ENCODE data around the gene SPG21. TPM values are rescaled to one million over a fixed set of nuclear protein-coding genes. Genes with fewer than 3 reads are reported as not detected.

SPG21 gene
- total RNA-seq = 71.8 and 73.5 TPM in 2 replicates
- long read RNA-seq, transcript SPG21-201 (9 exons, 1,822 nt) = major isoform, 43 of 59 reads
- long read RNA-seq, partial matches to known transcripts = 3 of 59 reads
- long read RNA-seq, other reads (novel, unspliced or antisense) = 8 of 59 reads

- H3K36me3 Mint-ChIP-seq (ENCODE audit: low read depth) = no peaks in the 10 kb centered on the region
Measured at GRCh38 chr15:64989416-64990167, at the start of gene SPG21. Gene SPG21 (minus strand): TSS chr15:64989914. CDS start chr15:64983569, 6,345 bp downstream.

GRCh38 chr15:65038836-65039235 lies 49.1 kb upstream of the SPG21 start:
- TF ChIP-seq CTCF (conservative IDR thresholded peaks at IDR 0.05) = no peak
- DNase-seq (ENCODE audit: low read depth, low spot score) = no peak
- Mint-ChIP-seq H3K4me3 (no peak overlapping the region), H3K36me3 (ENCODE audit: low read depth) (no peaks in the 10 kb centered on the region), H3K9me3 (no peaks in the 10 kb centered on the region), H3K4me1 (peaks cover 4% of the 10 kb centered on the region), H3K27ac (ENCODE audit: unreplicated experiment) (no peak overlapping the region), H3K27me3 (ENCODE audit: low read depth) (no peaks in the 10 kb centered on the region)

More at GRCh38 chr15:64989416-64990167, at the start of gene SPG21:
- no peaks in the 10 kb centered on the region for H3K27me3 Mint-ChIP-seq (ENCODE audit: low read depth)
- peaks cover 40% of the 10 kb centered on the region for H3K4me1 Mint-ChIP-seq
- peak; percentile 89 for DNase-seq (ENCODE audit: low read depth, low spot score)
- H3K4me3 Mint-ChIP-seq = peak within 1 kb of the TSS; percentile 97
- H3K27ac Mint-ChIP-seq (ENCODE audit: unreplicated experiment) = peak within 1 kb of the TSS; percentile 97
- no peaks in the 10 kb centered on the region for H3K9me3 Mint-ChIP-seq
- no peak for TF ChIP-seq CTCF (conservative IDR thresholded peaks at IDR 0.05)

GRCh38 chr15:65038428-65038827 lies 48.7 kb upstream of the SPG21 start:
- no peak for TF ChIP-seq CTCF (conservative IDR thresholded peaks at IDR 0.05)
- no peak overlapping the region for H3K4me3 Mint-ChIP-seq

GRCh38 chr15:65037309-65037708 lies 47.6 kb upstream of the SPG21 start:
- H3K27me3 Mint-ChIP-seq (ENCODE audit: low read depth) = no peaks in the 10 kb centered on the region

More at GRCh38 chr15:65038428-65038827, 48.7 kb upstream of the SPG21 start:
- Mint-ChIP-seq H3K36me3 (ENCODE audit: low read depth) (no peaks in the 10 kb centered on the region), H3K4me1 (peaks cover 8% of the 10 kb centered on the region), H3K27ac (ENCODE audit: unreplicated experiment) (no peak overlapping the region), H3K27me3 (ENCODE audit: low read depth) (no peaks in the 10 kb centered on the region), H3K9me3 (no peaks in the 10 kb centered on the region)
- no peak for DNase-seq (ENCODE audit: low read depth, low spot score)

GRCh38 chr15:65034719-65035118 lies 45.0 kb upstream of the SPG21 start:
- TF ChIP-seq CTCF (conservative IDR thresholded peaks at IDR 0.05) = no peak
- Mint-ChIP-seq H3K4me3 (no peak overlapping the region), H3K27ac (ENCODE audit: unreplicated experiment) (no peak overlapping the region), H3K9me3 (no peaks in the 10 kb centered on the region), H3K36me3 (ENCODE audit: low read depth) (no peaks in the 10 kb centered on the region), H3K27me3 (ENCODE audit: low read depth) (peaks cover 5% of the 10 kb centered on the region), H3K4me1 (peaks cover 13% of the 10 kb centered on the region)
- DNase-seq (ENCODE audit: low read depth, low spot score) = no peak

More at GRCh38 chr15:65037309-65037708, 47.6 kb upstream of the SPG21 start:
- H3K4me1 Mint-ChIP-seq = peaks cover 13% of the 10 kb centered on the region
- H3K27ac Mint-ChIP-seq (ENCODE audit: unreplicated experiment) = no peak overlapping the region
- no peak for DNase-seq (ENCODE audit: low read depth, low spot score)
- TF ChIP-seq CTCF (conservative IDR thresholded peaks at IDR 0.05) = no peak
- no peaks in the 10 kb centered on the region for H3K36me3 Mint-ChIP-seq (ENCODE audit: low read depth)
- H3K9me3 Mint-ChIP-seq = no peaks in the 10 kb centered on the region
- H3K4me3 Mint-ChIP-seq = no peak overlapping the region
